Tibial nerve (tissue), 4 donors: ENCODE measurements around the gene KLK5.

Source experiments
- CTCF ChIP-seq, 5 experiments: fragments of 200-600 bp in 3 of 5; fragments of 450-650 bp in 2 of 5; sonication (generic) in 3 of 5; IDR thresholded peaks; one replicate each; pipeline ENCODE4 v1.5.1; 2016 to 2019; ENCODE audit warnings: antibody characterized with exemption in 5 of 5, mild to moderate bottlenecking in 3 of 5, moderate library complexity in 2 of 5
- EP300 ChIP-seq, 2 donors: sonication (generic); formaldehyde crosslinking; IDR thresholded peaks; one replicate each; pipeline ENCODE4 v1.6.1; 2017; ENCODE audit warnings: antibody characterized with exemption in 2 of 2, mild to moderate bottlenecking in 1 of 2
- POLR2A ChIP-seq, 2 donors: fragments of 450-650 bp; IDR thresholded peaks; one replicate each; pipeline ENCODE4 v1.6.1; 2017; ENCODE audit warnings: antibody characterized with exemption in 2 of 2, mild to moderate bottlenecking in 2 of 2, moderate library complexity in 2 of 2

GRCh38 chr19:50982186-50982585 is 29.3 kb upstream of the KLK5 start:
- TF ChIP-seq CTCF (IDR thresholded peaks at IDR 0.05) (no peak), POLR2A (IDR thresholded peaks at IDR 0.05) (no peak), EP300 (IDR thresholded peaks at IDR 0.05) (no peak)
